ENCODE results near the gene TIMM22. TPM values are rescaled to one million over a fixed set of nuclear protein-coding genes. Genes with fewer than 3 reads are reported as not detected.

Gene TIMM22
- total and polyA plus RNA-seq, 2 of the 13 experiments (the other 11 are each of a cell fraction or from before 2014, with no cell fraction given) = 6.2 to 15.5 TPM

- Histone ChIP-seq H3K4me1 (ENCODE audit: insufficient read depth, low read length) (peaks cover 7% of the 10 kb centered on the region), H3K27me3 (ENCODE audit: control insufficient read depth in 1 of 2, insufficient read depth in 2 of 2, low read length in 2 of 2) (no peaks in the 10 kb centered on the region), H3K79me2 (ENCODE audit: insufficient read depth, low read length) (no peaks in the 10 kb centered on the region), H4K20me1 (ENCODE audit: insufficient read depth, low read length) (no peaks in the 10 kb centered on the region), H3K4me3 (replicated peaks in 1 of 3; ENCODE audit: insufficient read depth in 1 of 3, low read depth in 2 of 3, low read length in 3 of 3) (no peak overlapping the region), H3K27ac (ENCODE audit: extremely low read length, insufficient read depth, low read length) (no peak overlapping the region), H3K36me3 (replicated peaks in 1 of 2; ENCODE audit: control insufficient read depth in 1 of 2, insufficient read depth in 2 of 2, low read length in 2 of 2) (no peaks in the 10 kb centered on the region), H3K9ac (ENCODE audit: insufficient read depth, low read depth, low read length) (no peak overlapping the region), H3K9me3 (ENCODE audit: low read length) (no peaks in the 10 kb centered on the region), H2AFZ (ENCODE audit: low read length) (no peak overlapping the region), H3K4me2 (ENCODE audit: low read depth, low read length) (no peak overlapping the region)
- in situ Hi-C loops (cut with HindIII; ENCODE audit: extremely low pct_ligation_motif_present, low pct_unique_long_range_greater_than_20kb) (no loop called here), intact Hi-C loops (cut with micrococcal nuclease; ENCODE audit: unreplicated experiment) (no loop called here)
- FAIRE-seq = no peak
- ChIA-PET POLR2A (no interaction called here), CTCF (ENCODE audit: low intra/inter-chr PET ratio, low total read pairs) (no interaction called here)
- BruUV-seq (replicated peaks) = no TSS peak
- no peak for ATAC-seq
- DNase-seq (ENCODE audit: low spot score) = no peak
- 91% methylated on average over 13 of the region's 30 CpGs for WGBS (ENCODE audit: low lambda C conversion rate)
- TF ChIP-seq ZNF724P (CRISPR knock-in tag; IDR thresholded peaks at IDR 0.05; ENCODE audit: borderline replicate concordance) (no peak), HNRNPK (IDR thresholded peaks at IDR 0.05; ENCODE audit: low read depth, low read length, poor library complexity, severe bottlenecking) (no peak), JDP2 (CRISPR knock-in tag; IDR thresholded peaks at IDR 0.05; ENCODE audit: borderline replicate concordance) (no peak), SIN3B (IDR thresholded peaks at IDR 0.05; ENCODE audit: low read length) (no peak), NCOA2 (CRISPR knock-in tag; IDR thresholded peaks at IDR 0.05) (no peak), ARNT2 (CRISPR knock-in tag; IDR thresholded peaks at IDR 0.05; ENCODE audit: low read depth) (no peak)
Measured at GRCh38 chr17:1025733-1026598, 29.0 kb downstream of the TIMM22 start.

- ChIA-PET CTCF (ENCODE audit: low intra/inter-chr PET ratio, low total read pairs) (no interaction called here), POLR2A (no interaction called here)
- 100% methylated on average over 4 of the region's 10 CpGs for WGBS (ENCODE audit: low lambda C conversion rate)
- H3K9me3 ChIP-seq (ENCODE audit: low read length) = no peaks in the 10 kb centered on the region
- H3K4me2 ChIP-seq (ENCODE audit: low read depth, low read length) = no peak overlapping the region
- H2AFZ ChIP-seq (ENCODE audit: low read length) = no peak overlapping the region
- no peak for FAIRE-seq
- no peaks in the 10 kb centered on the region for H4K20me1 ChIP-seq (ENCODE audit: insufficient read depth, low read length)
- BruUV-seq (replicated peaks) = no TSS peak
- intact Hi-C loops (cut with micrococcal nuclease; ENCODE audit: unreplicated experiment) = no loop called here
- in situ Hi-C loops (cut with HindIII; ENCODE audit: extremely low pct_ligation_motif_present, low pct_unique_long_range_greater_than_20kb) = no loop called here
- no peak for ATAC-seq
- DNase-seq (ENCODE audit: low spot score) = no peak
- no peak overlapping the region for H3K4me3 ChIP-seq (replicated peaks in 1 of 3; ENCODE audit: insufficient read depth in 1 of 3, low read depth in 2 of 3, low read length in 3 of 3)
- no peak overlapping the region for H3K9ac ChIP-seq (ENCODE audit: insufficient read depth, low read depth, low read length)
- H3K27me3 ChIP-seq (ENCODE audit: control insufficient read depth in 1 of 2, insufficient read depth in 2 of 2, low read length in 2 of 2) = no peaks in the 10 kb centered on the region
- no peaks in the 10 kb centered on the region for H3K79me2 ChIP-seq (ENCODE audit: insufficient read depth, low read length)
- H3K4me1 ChIP-seq (ENCODE audit: insufficient read depth, low read length) = peaks cover 7% of the 10 kb centered on the region
- H3K36me3 ChIP-seq (replicated peaks in 1 of 2; ENCODE audit: control insufficient read depth in 1 of 2, insufficient read depth in 2 of 2, low read length in 2 of 2) = no peaks in the 10 kb centered on the region
- no peak overlapping the region for H3K27ac ChIP-seq (ENCODE audit: extremely low read length, insufficient read depth, low read length)
- no peak for TF ChIP-seq ZNF362 (CRISPR knock-in tag; IDR thresholded peaks at IDR 0.05; ENCODE audit: borderline replicate concordance)
Measured at GRCh38 chr17:1026599-1026975, 29.7 kb downstream of the TIMM22 start.
